ENCODE results near the gene ZNF75A. TPM values are rescaled to one million over a fixed set of nuclear protein-coding genes. Genes with fewer than 3 reads are reported as not detected.

Gene ZNF75A
- 57.4 and 58.7 TPM in 2 replicates for total RNA-seq
- long read RNA-seq, transcript ZNF75A-202 (5 exons, 598 nt): minor isoform, 8 of 114 reads
- long read RNA-seq, transcript ZNF75A-205 (6 exons, 2,347 nt): major isoform, 20 of 114 reads
- long read RNA-seq, transcript ZNF75A-201 (6 exons, 2,546 nt): minor isoform, 8 of 114 reads
- long read RNA-seq, partial matches to known transcripts: 20 of 114 reads
- long read RNA-seq, other reads (novel, unspliced or antisense): 54 of 114 reads

- Mint-ChIP-seq H3K4me1 (ENCODE audit: low read depth) (no peaks in the 10 kb centered on the region), H3K27ac (peak within 1 kb of the TSS; percentile 90), H3K4me3 (ENCODE audit: low read depth) (peak within 1 kb of the TSS; percentile 79), H3K27me3 (peaks cover 3% of the 10 kb centered on the region), H3K36me3 (ENCODE audit: insufficient read depth) (peaks cover 66% of the 10 kb centered on the region), H3K9me3 (ENCODE audit: low read depth) (peaks cover 35% of the 10 kb centered on the region)
- TF ChIP-seq, protein P1, sequence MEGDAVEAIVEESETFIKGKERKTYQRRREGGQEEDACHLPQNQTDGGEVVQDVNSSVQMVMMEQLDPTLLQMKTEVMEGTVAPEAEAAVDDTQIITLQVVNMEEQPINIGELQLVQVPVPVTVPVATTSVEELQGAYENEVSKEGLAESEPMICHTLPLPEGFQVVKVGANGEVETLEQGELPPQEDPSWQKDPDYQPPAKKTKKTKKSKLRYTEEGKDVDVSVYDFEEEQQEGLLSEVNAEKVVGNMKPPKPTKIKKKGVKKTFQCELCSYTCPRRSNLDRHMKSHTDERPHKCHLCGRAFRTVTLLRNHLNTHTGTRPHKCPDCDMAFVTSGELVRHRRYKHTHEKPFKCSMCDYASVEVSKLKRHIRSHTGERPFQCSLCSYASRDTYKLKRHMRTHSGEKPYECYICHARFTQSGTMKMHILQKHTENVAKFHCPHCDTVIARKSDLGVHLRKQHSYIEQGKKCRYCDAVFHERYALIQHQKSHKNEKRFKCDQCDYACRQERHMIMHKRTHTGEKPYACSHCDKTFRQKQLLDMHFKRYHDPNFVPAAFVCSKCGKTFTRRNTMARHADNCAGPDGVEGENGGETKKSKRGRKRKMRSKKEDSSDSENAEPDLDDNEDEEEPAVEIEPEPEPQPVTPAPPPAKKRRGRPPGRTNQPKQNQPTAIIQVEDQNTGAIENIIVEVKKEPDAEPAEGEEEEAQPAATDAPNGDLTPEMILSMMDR (IDR thresholded peaks at IDR 0.05; ENCODE audit: unreplicated experiment): peak; percentile 6
- DNase-seq (ENCODE audit: low spot score, unreplicated experiment): peak; percentile 61
These were observed at the start of gene ZNF75A, which contains the start of gene TIGD7 for GRCh38 chr16:3305109-3306068. ZNF75A (plus strand) TSS chr16:3305497; CDS start chr16:3308429, 2,932 bp downstream. TIGD7 (minus strand) TSS chr16:3305430; CDS start chr16:3300614, 4,816 bp downstream.

DNA sequence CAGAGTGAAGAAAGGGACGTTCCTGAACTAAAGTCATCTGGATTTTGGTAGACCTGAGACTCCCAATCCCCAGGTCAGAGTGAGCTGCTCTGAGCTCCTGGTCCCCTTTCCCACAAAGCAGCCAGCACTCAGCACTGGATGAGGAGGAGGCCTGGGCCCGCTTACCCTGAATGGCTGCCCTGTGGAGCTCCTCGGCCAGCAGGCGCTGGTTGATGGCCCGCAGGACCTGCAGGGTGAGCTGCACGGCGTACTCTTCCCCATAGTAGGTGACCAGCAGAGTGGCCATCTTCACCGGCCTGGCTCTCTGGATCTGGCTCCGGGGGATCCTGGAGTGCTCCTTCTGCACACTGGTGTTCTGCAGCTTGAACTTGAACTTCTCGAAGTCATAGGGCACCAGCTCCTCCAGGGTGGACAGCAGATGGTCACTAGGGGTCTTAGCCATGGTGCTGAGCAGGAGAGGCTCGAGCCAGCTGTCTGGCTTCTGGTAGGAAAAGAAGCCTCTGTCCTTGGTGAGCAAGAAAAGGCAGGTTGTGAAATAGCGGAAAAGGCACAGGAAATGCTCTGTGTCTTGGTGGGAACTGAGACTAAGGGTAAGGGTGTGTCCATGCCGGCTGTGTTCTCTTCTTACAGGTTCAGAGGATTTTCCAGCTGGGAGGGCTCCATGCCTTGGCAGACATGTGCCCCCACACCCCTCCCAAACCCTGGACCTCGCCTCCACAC lies 49.0 kb upstream of the ZNF75A start, which contains the start of gene MEFV:
Gene MEFV (minus strand): TSS at position 488 of the 720 bp plus-strand sequence. CDS start 46 bp downstream, at position 442.
- Mint-ChIP-seq H3K4me3 (ENCODE audit: low read depth) (no peak within 1 kb of the TSS), H3K4me1 (ENCODE audit: low read depth) (no peaks in the 10 kb centered on the region), H3K9me3 (ENCODE audit: low read depth) (no peaks in the 10 kb centered on the region), H3K27me3 (peaks cover 22% of the 10 kb centered on the region), H3K27ac (no peak within 1 kb of the TSS), H3K36me3 (ENCODE audit: insufficient read depth) (no peaks in the 10 kb centered on the region)
- TF ChIP-seq, protein P1 (IDR thresholded peaks at IDR 0.05; ENCODE audit: unreplicated experiment): no peak
- DNase-seq (ENCODE audit: low spot score, unreplicated experiment): no peak

GRCh38 chr16:3256866-3257465 lies 48.3 kb upstream of the ZNF75A start:
- Mint-ChIP-seq H3K36me3 (ENCODE audit: insufficient read depth) (no peaks in the 10 kb centered on the region), H3K9me3 (ENCODE audit: low read depth) (no peaks in the 10 kb centered on the region), H3K27ac (no peak overlapping the region), H3K4me1 (ENCODE audit: low read depth) (no peaks in the 10 kb centered on the region), H3K27me3 (peaks cover 27% of the 10 kb centered on the region), H3K4me3 (ENCODE audit: low read depth) (no peak overlapping the region)
- DNase-seq (ENCODE audit: low spot score, unreplicated experiment): no peak
- TF ChIP-seq, protein P1 (IDR thresholded peaks at IDR 0.05; ENCODE audit: unreplicated experiment): no peak

DNA sequence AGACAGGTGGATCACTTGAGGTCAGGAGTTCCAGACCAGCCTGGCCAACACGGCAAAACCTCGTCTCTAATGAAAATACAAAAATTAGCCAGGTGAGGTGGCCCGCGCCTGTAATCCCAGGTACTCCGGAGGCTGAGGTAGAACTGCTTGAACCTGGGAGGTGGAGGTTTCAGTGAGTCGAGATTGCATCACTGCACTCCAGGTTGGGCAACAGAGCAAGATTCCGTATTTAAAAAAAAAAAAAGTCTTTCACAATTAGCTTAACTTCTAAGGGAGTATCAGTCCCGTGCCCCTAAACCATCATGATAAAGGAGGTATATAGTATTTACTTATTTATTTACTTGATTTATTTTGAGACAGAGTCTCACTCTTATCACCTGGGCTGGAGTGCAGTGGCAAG lies 45.5 kb upstream of the ZNF75A start:
- Mint-ChIP-seq H3K4me3 (ENCODE audit: low read depth) (no peak overlapping the region), H3K4me1 (ENCODE audit: low read depth) (no peaks in the 10 kb centered on the region), H3K27me3 (peaks cover 39% of the 10 kb centered on the region), H3K36me3 (ENCODE audit: insufficient read depth) (no peaks in the 10 kb centered on the region), H3K27ac (no peak overlapping the region), H3K9me3 (ENCODE audit: low read depth) (no peaks in the 10 kb centered on the region)
- TF ChIP-seq, protein P1 (IDR thresholded peaks at IDR 0.05; ENCODE audit: unreplicated experiment): no peak
- no peak for DNase-seq (ENCODE audit: low spot score, unreplicated experiment)
